SK-N-SH (cell line): Measurements from ENCODE around the gene TGFB3. TPM values are rescaled to one million over a fixed set of nuclear protein-coding genes. Genes with fewer than 3 reads are reported as not detected.

Source experiments
- CTCF ChIA-PET: fragments of 300-600, 350-600 bp; formaldehyde crosslinking; extraction: SDS; loops from one replicate; lab custom pipeline; 2021; lab: Yijun Ruan, JAX
- POLR2A ChIA-PET: fragments of 350-600 bp; sonication (Branson Sonifier 250); formaldehyde crosslinking; extraction: SDS; loops from one replicate; lab custom pipeline; 2020; ENCODE audit warnings: antibody characterized with exemption, inconsistent platforms; lab: Yijun Ruan, JAX
- DNase-seq: peaks from one replicate; pipeline ENCODE4 v3.0.0; 2012
- H2AFZ ChIP-seq: fragments of 200-600 bp; sonication (generic); 2 replicates; pipeline ENCODE4 v1.8.1; 2016; ENCODE audit warnings: antibody characterized with exemption, mild to moderate bottlenecking, low read depth
- H3F3A ChIP-seq: fragments of 200-600 bp; sonication (generic); replicated peaks from 2 replicates; pipeline ENCODE3; 2016; ENCODE audit warnings: antibody characterized with exemption, mild to moderate bottlenecking; ENCODE audit not compliant: insufficient read depth
- H3K27ac ChIP-seq, 2 experiments: fragments of 200-500 bp in 1 of 2; fragments of 200-600 bp in 1 of 2; sonication (Bioruptor generic) in 1 of 2; sonication (generic), shearing (Covaris generic) in 1 of 2; 2 replicates each; pipeline versions ENCODE4 v1.5.1 to v1.6.1; 2014 to 2016; ENCODE audit warnings: low read depth in 2 of 2, inconsistent platforms in 1 of 2, low read length in 1 of 2, mild to moderate bottlenecking in 1 of 2, mixed read lengths in 1 of 2
- H3K27me3 ChIP-seq: fragments of 200-600 bp; sonication (generic), shearing (Covaris generic); 2 replicates; pipeline ENCODE4 v1.6.1; 2016; ENCODE audit warnings: mixed run types; ENCODE audit not compliant: insufficient read depth
- H3K36me3 ChIP-seq, 2 experiments: fragments of 200-500 bp in 1 of 2; fragments of 200-600 bp in 1 of 2; sonication (Bioruptor generic) in 1 of 2; sonication (generic) in 1 of 2; replicated peaks in 1 of 2; 2 replicates each; pipeline versions ENCODE3 to v1.5.1; 2014 to 2016; ENCODE audit warnings: low read length in 1 of 2, mild to moderate bottlenecking in 1 of 2; ENCODE audit not compliant: insufficient read depth in 2 of 2, control insufficient read depth in 1 of 2
- H3K4me1 ChIP-seq, 2 experiments: fragments of 200-500 bp in 1 of 2; fragments of 200-600 bp in 1 of 2; sonication (Bioruptor generic) in 1 of 2; sonication (generic), shearing (Covaris generic) in 1 of 2; 2 replicates each; pipeline versions ENCODE4 v1.5.1 to v1.6.1; 2014 to 2016; ENCODE audit warnings: low read depth in 1 of 2, low read length in 1 of 2, mixed run types in 1 of 2; ENCODE audit not compliant: insufficient read depth in 2 of 2, control insufficient read depth in 1 of 2
- H3K4me2 ChIP-seq: fragments of 200-600 bp; sonication (generic), shearing (Covaris generic); 2 replicates; pipeline ENCODE4 v1.6.1; 2017; ENCODE audit warnings: mixed run types
- H3K4me3 ChIP-seq, 2 experiments: fragments of 200-500 bp in 1 of 2; fragments of 200-600 bp in 1 of 2; sonication (Bioruptor generic) in 1 of 2; sonication (generic), shearing (Covaris generic) in 1 of 2; 2 replicates each; pipeline versions ENCODE4 v1.5.1 to v1.8.1; 2014 to 2016; ENCODE audit warnings: low read depth in 2 of 2, inconsistent platforms in 1 of 2, low read length in 1 of 2, mild to moderate bottlenecking in 1 of 2, mixed read lengths in 1 of 2, moderate library complexity in 1 of 2
- H3K79me2 ChIP-seq: fragments of 200-600 bp; sonication (generic); 2 replicates; pipeline ENCODE4 v1.8.1; 2017; ENCODE audit warnings: mild to moderate bottlenecking; ENCODE audit not compliant: insufficient read depth
- H3K9ac ChIP-seq: fragments of 200-600 bp; sonication (generic); 2 replicates; pipeline ENCODE4 v1.6.1; 2017; ENCODE audit warnings: mixed run types
- H3K9me2 ChIP-seq: fragments of 200-600 bp; sonication (generic); 2 replicates; pipeline ENCODE4 v1.6.1; 2017; ENCODE audit warnings: mixed run types
- H3K9me3 ChIP-seq: fragments of 200-600 bp; sonication (generic); 2 replicates; pipeline ENCODE4 v1.6.1; 2017; ENCODE audit warnings: mixed run types, mild to moderate bottlenecking, moderate library complexity
- H4K20me1 ChIP-seq: fragments of 200-600 bp; sonication (generic); 2 replicates; pipeline ENCODE4 v1.6.1; 2017; ENCODE audit warnings: mild to moderate bottlenecking, mixed run types; ENCODE audit not compliant: insufficient read depth
- CTCF ChIP-seq: fragments of 200-600 bp; sonication (generic); IDR thresholded peaks from 2 replicates; pipeline ENCODE4 v1.6.1; 2017; ENCODE audit warnings: antibody characterized with exemption, mild to moderate bottlenecking, moderate library complexity
- EP300 ChIP-seq, 2 experiments: IDR thresholded peaks; 2 replicates each; pipeline versions ENCODE4 v1.4.0 to v1.6.1; 2012; ENCODE audit warnings: borderline replicate concordance in 1 of 2, low read depth in 1 of 2, low read length in 1 of 2
- FOXM1 ChIP-seq: IDR thresholded peaks from 2 replicates; pipeline ENCODE4 v1.4.0; 2012; ENCODE audit warnings: low read depth, mild to moderate bottlenecking
- GATA2 ChIP-seq: sonication (generic); formaldehyde crosslinking; IDR thresholded peaks from 2 replicates; pipeline ENCODE4 v1.5.0; 2020; ENCODE audit warnings: mild to moderate bottlenecking, missing genetic modification reagents
- MAX ChIP-seq: IDR thresholded peaks from 2 replicates; pipeline ENCODE4 v1.4.0; 2012; ENCODE audit warnings: low read depth
- PBX3 ChIP-seq: IDR thresholded peaks from 2 replicates; pipeline ENCODE4; 2012
- REST ChIP-seq: IDR thresholded peaks from 2 replicates; pipeline ENCODE4 v1.6.1; 2012; ENCODE audit warnings: mild to moderate bottlenecking, low read depth, low read length, moderate library complexity
- SIN3A ChIP-seq: IDR thresholded peaks from 2 replicates; pipeline ENCODE4 v1.6.1; 2012; ENCODE audit warnings: low read depth, mild to moderate bottlenecking, low read length, moderate library complexity, borderline replicate concordance
- SMC3 ChIP-seq: IDR thresholded peaks from 2 replicates; pipeline ENCODE4 v1.6.1; 2012; ENCODE audit warnings: low read depth, low read length, improper control_type of control experiment
- TAF1 ChIP-seq: IDR thresholded peaks from 2 replicates; pipeline ENCODE4 v1.6.1; 2012; ENCODE audit warnings: low read depth, mild to moderate bottlenecking, low read length, moderate library complexity, borderline replicate concordance
- USF1 ChIP-seq: IDR thresholded peaks from 2 replicates; pipeline ENCODE4 v1.4.0; 2012; ENCODE audit warnings: low read depth, borderline replicate concordance
- WGBS: methylation state at CpG from one replicate; pipeline ENCODE4 v1.1.6; 2017; ENCODE audit warnings: low lambda C conversion rate; 5-methylcytosine and 5-hydroxymethylcytosine counted together
- polyA plus RNA-seq, 3 experiments: library from polyadenylated mRNA; depleted of rRNA; stranded (reverse); fragments of >200 nt; gene quantifications; 2 replicates each; pipeline ENCODE4 v1.2.3, GENCODE V29; 2012

Gene TGFB3
- polyA plus RNA-seq, 1 of the 3 experiments (the other 2 are of a cell fraction), result 7.6 TPM

GRCh38 chr14:75959031-75959430 lies 22.8 kb downstream of the TGFB3 start (continued):
- TF ChIP-seq PBX3 (no peak), TAF1 (no peak), SIN3A (no peak), SMC3 (no peak)

GRCh38 chr14:75952489-75952888 lies 29.3 kb downstream of the TGFB3 start:
- Histone ChIP-seq H4K20me1 (no peaks in the 10 kb centered on the region), H3K36me3 (no peaks in the 10 kb centered on the region), H3K4me1 (no peaks in the 10 kb centered on the region), H3K4me3 (no peak overlapping the region), H3K27me3 (no peaks in the 10 kb centered on the region), H3K9me3 (no peaks in the 10 kb centered on the region), H3F3A (no peaks in the 10 kb centered on the region)
- DNase-seq, result no peak
- POLR2A ChIA-PET, result no interaction called here
- 93% methylated on average over 3 of the region's 3 CpGs for WGBS
- TF ChIP-seq GATA2 (CRISPR knock-in tag), result no peak
- no peak for TF ChIP-seq FOXM1
- no peak for TF ChIP-seq MAX
- no peak for TF ChIP-seq CTCF
- TF ChIP-seq EP300 (IDR thresholded peaks at IDR 0.05; ENCODE audit: borderline replicate concordance in 1 of 2, low read depth in 1 of 2, low read length in 1 of 2), result no peak
- no peak for TF ChIP-seq REST
- TF ChIP-seq USF1, result no peak
- TF ChIP-seq, all 33 proteins: peak for 0
- no peak overlapping the region for H3K4me2 ChIP-seq
- H3K9me2 ChIP-seq, result no peaks in the 10 kb centered on the region
- no peak overlapping the region for H3K27ac ChIP-seq
- no peak overlapping the region for H2AFZ ChIP-seq
- H3K79me2 ChIP-seq, result no peaks in the 10 kb centered on the region
- CTCF ChIA-PET, result no interaction called here
- no peak overlapping the region for H3K9ac ChIP-seq
